Activated CD8-positive, alpha-beta T cell treated with anti-CD3 and anti-CD28 coated beads for 36 hours (primary cell): ENCODE data around the gene UCP2. TPM values are rescaled to one million over a fixed set of nuclear protein-coding genes. Genes with fewer than 3 reads are reported as not detected.

Source experiments
- ATAC-seq: fragments of 200-7000 bp; cut with Tn5 transposase; one replicate; pipeline ENCODE4 v1.10.0; 2021; ENCODE audit warnings: mild to moderate bottlenecking, moderate library complexity
- CTCF ChIA-PET: fragments of 350-600 bp; sonication (Branson Sonifier 250); formaldehyde crosslinking; loops from one replicate; lab custom pipeline; 2021; ENCODE audit warnings: antibody characterized with exemption; lab: Charles Lee
- POLR2A ChIA-PET: fragments of 350-600 bp; sonication (Branson Sonifier 250); formaldehyde crosslinking; loops from one replicate; lab custom pipeline; 2021; ENCODE audit warnings: antibody characterized with exemption; lab: Charles Lee
- DNase-seq: peaks from one replicate; pipeline ENCODE4 v3.0.0-alpha.2; 2020
- H3K27ac Mint-ChIP-seq: one replicate; pipeline ENCODE4 v1.8.0; 2021; ENCODE audit warnings: mild to moderate bottlenecking, mixed read lengths
- H3K27me3 Mint-ChIP-seq: one replicate; pipeline ENCODE4 v1.8.0; 2021; ENCODE audit warnings: mixed read lengths
- H3K36me3 Mint-ChIP-seq: one replicate; pipeline ENCODE4 v1.8.0; 2021; ENCODE audit warnings: low read depth, mixed read lengths
- H3K4me1 Mint-ChIP-seq: one replicate; pipeline ENCODE4 v1.8.0; 2021; ENCODE audit warnings: low read depth, mixed read lengths
- H3K4me3 Mint-ChIP-seq: one replicate; pipeline ENCODE4 v1.8.0; 2021; ENCODE audit warnings: mild to moderate bottlenecking, moderate library complexity, mixed read lengths
- H3K9me3 Mint-ChIP-seq: one replicate; pipeline ENCODE4 v1.8.0; 2021; ENCODE audit warnings: mixed read lengths
- intact Hi-C: fragments of 100-400 bp; cut with micrococcal nuclease; formaldehyde crosslinking; loops from one replicate; pipeline ENCODE4 v1.10.0; 2022
- total RNA-seq, 2 experiments: library from RNA; stranded (reverse); gene quantifications; one replicate each; pipeline ENCODE4 v1.2.3, GENCODE V29; 2021
- TF ChIP-seq, protein P1 (sequence below): fragments of 200-600 bp; IDR thresholded peaks from one replicate; pipeline ENCODE4 v1.8.0; 2022; ENCODE audit warnings: antibody characterized with exemption, mild to moderate bottlenecking

Gene UCP2
- total RNA-seq, 2 experiments from 2014 or later: 244 to 252 TPM

DNA sequence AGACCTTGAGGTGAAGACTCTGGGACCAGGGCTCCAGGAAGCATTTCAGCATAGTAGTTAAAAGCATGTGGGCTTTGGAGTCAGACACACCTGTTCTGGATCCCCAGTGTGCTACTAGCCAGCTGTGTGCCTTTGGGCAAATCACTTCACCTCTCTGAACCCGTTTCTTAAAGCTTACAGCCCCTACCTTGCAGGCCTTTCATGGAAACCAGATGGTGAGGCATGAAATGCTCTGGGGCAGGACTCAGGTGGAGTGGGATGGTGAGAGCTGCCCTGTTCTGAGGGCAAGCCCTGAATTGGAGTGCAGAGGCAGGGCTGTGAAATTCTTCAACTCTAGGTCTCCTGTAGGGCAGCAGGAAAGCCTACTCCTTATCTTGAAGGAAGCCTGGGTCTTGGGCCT is 10.5 kb downstream of the UCP2 start:
- H3K4me3 Mint-ChIP-seq: no peak overlapping the region
- POLR2A ChIA-PET: interaction anchor here (1.0 to 16.4 kb wide), 10 partner anchors 9 to 129 kb away, joined by 3 to 269 read pairs (median 4); partner anchors contain the start of genes UCP2 and UCP3
- intact Hi-C loops: loop anchor here (5.0 kb wide), 1 partner anchor 35 kb away; the partner anchor contains the start of gene UCP3

DNA sequence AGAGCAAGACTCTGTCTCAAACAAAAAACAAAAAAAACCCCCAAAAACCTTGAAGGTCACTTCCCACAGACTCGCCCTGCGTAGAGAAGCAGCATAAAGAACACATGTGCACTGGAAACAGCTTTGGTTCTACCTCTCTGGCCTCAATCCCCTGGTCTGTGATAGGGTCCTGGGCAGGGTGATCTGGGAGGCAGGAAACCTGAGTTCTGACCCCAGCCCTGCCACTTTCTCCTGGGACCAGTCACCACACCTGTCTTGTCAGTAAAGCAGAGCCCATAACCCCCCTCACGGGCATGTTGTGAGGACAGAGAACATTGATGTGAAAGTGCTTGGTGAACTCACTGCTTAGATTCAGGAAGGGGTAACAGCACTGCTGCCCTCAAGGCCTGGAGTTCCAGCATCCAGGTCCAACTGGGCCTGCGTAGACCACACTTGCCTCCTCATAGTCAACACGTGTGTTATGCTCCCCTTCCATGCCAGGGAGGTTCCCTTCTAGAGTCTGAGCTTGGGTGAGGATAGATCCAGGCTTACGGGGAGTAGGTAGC is 11.4 kb downstream of the UCP2 start:
- DNase-seq (no peak), ATAC-seq (peak; percentile 12)
- intact Hi-C loops: loop anchor here (5.0 kb wide), 1 partner anchor 36 kb away; the partner anchor contains the start of gene UCP3
- Mint-ChIP-seq H3K27ac (peak overlapping the region; percentile 75), H3K4me3 (no peak overlapping the region), H3K4me1 (peaks cover 78% of the 10 kb centered on the region), H3K9me3 (no peaks in the 10 kb centered on the region), H3K27me3 (no peaks in the 10 kb centered on the region), H3K36me3 (peaks cover 34% of the 10 kb centered on the region)
- TF ChIP-seq, protein P1, sequence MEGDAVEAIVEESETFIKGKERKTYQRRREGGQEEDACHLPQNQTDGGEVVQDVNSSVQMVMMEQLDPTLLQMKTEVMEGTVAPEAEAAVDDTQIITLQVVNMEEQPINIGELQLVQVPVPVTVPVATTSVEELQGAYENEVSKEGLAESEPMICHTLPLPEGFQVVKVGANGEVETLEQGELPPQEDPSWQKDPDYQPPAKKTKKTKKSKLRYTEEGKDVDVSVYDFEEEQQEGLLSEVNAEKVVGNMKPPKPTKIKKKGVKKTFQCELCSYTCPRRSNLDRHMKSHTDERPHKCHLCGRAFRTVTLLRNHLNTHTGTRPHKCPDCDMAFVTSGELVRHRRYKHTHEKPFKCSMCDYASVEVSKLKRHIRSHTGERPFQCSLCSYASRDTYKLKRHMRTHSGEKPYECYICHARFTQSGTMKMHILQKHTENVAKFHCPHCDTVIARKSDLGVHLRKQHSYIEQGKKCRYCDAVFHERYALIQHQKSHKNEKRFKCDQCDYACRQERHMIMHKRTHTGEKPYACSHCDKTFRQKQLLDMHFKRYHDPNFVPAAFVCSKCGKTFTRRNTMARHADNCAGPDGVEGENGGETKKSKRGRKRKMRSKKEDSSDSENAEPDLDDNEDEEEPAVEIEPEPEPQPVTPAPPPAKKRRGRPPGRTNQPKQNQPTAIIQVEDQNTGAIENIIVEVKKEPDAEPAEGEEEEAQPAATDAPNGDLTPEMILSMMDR: no peak
- CTCF ChIA-PET: interaction anchor here (0.9 to 3.0 kb wide), 4 partner anchors 9 to 599 kb away, joined by 3 to 13 read pairs (median 3); no protein-coding TSS in a partner anchor
- POLR2A ChIA-PET: interaction anchor here (1.0 to 16.4 kb wide), 8 partner anchors 9 to 200 kb away, joined by 3 to 269 read pairs (median 6); partner anchors contain the start of genes C2CD3, PPME1, UCP2 and UCP3

More for the DNA sequence above, 10.5 kb downstream of the UCP2 start:
- peaks cover 86% of the 10 kb centered on the region for H3K4me1 Mint-ChIP-seq
- ATAC-seq (no peak), DNase-seq (no peak)
- CTCF ChIA-PET: interaction anchor here (1.1 to 3.0 kb wide), 3 partner anchors 8 to 18 kb away, joined by 3 to 13 read pairs (median 4); no protein-coding TSS in a partner anchor
- peak overlapping the region; percentile 84 for H3K27ac Mint-ChIP-seq
- peaks cover 44% of the 10 kb centered on the region for H3K36me3 Mint-ChIP-seq
- TF ChIP-seq, protein P1: no peak
- no peaks in the 10 kb centered on the region for H3K27me3 Mint-ChIP-seq
- no peaks in the 10 kb centered on the region for H3K9me3 Mint-ChIP-seq

DNA sequence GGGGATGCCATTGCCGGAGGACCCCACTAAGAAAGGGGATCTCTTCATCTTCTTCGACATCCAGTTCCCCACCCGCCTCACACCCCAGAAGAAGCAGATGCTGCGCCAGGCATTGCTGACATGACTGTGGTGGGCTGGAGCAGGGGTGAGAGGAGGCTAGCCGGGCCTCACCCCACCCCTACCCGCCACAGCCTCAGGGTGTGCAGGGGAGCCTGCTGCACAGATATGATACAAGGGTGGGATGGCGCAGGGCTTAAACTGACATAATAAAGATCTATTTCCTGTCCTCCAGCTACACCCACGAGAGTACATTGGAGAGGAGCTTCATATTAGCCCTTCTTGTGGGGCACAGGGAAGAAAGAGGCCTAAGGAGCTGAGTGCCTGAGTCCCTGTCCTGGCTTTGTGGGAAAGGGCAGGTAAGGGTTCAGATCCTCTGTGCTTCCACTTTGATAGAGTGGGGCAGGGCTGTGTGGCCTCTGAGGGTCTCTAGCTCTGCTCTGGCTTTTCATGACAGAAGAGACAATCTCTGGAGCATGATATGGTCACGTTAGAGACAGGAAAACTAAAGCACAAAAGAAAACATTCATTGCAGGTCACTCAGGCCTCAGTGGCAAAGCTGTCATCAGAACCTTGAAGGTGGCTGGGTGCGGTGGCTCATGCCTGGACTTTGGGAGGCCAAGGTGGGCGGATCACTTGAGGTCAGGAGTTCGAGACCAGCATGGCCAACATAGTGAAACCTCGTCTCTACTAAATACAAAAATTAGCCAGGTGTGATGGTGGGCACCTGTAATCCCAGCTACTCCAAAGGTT is 12.4 kb downstream of the UCP2 start:
- intact Hi-C loops: loop anchor here (5.0 kb wide), 1 partner anchor 37 kb away; the partner anchor contains the start of gene UCP3
- Mint-ChIP-seq H3K36me3 (peaks cover 24% of the 10 kb centered on the region), H3K27ac (peak overlapping the region; percentile 75), H3K27me3 (no peaks in the 10 kb centered on the region), H3K9me3 (no peaks in the 10 kb centered on the region), H3K4me1 (peaks cover 72% of the 10 kb centered on the region), H3K4me3 (no peak overlapping the region)
- ChIA-PET POLR2A (interaction anchor here (0.6 to 16.4 kb wide), 7 partner anchors 11 to 350 kb away, joined by 3 to 269 read pairs (median 7); partner anchors contain the start of genes C2CD3, PPME1, UCP2 and UCP3), CTCF (interaction anchor here (0.8 to 3.0 kb wide), 6 partner anchors 9 to 85 kb away, joined by 3 to 13 read pairs (median 3); no protein-coding TSS in a partner anchor)
- TF ChIP-seq, protein P1: no peak
- ATAC-seq (peak; percentile 60), DNase-seq (peak; percentile 67)

DNA sequence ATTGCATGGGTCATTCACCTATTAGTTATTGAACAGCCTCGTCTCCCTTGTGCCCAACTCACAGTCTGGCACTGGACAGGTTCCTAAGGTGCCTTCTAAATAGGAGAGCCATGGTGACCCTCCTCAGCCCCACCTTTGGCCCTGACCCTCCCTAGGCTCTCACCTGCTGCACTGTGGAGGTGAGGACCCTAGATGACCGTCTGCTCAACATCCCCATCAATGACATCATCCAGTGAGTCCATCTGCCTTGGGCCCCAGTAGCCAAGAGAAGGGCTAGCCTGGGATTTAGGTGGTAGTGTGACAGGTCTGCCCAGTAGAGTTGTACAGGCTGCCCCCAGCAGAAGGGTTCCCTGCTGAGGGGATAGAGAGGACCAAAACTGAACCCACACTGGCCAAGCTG is 13.6 kb downstream of the UCP2 start:
- Mint-ChIP-seq H3K4me1 (peaks cover 68% of the 10 kb centered on the region), H3K9me3 (no peaks in the 10 kb centered on the region), H3K27ac (peak overlapping the region; percentile 75), H3K4me3 (no peak overlapping the region), H3K27me3 (no peaks in the 10 kb centered on the region), H3K36me3 (peaks cover 13% of the 10 kb centered on the region)
- TF ChIP-seq, protein P1: no peak
- ChIA-PET CTCF (interaction anchor here (3.0 kb wide), 1 partner anchor 11 kb away, joined by 13 read pairs; no protein-coding TSS in a partner anchor), POLR2A (interaction anchor here (0.6 to 16.4 kb wide), 7 partner anchors 12 to 370 kb away, joined by 3 to 269 read pairs (median 7); partner anchors contain the start of genes C2CD3, PPME1, UCP2 and UCP3)
- no peak for DNase-seq
- intact Hi-C loops: no loop called here
- no peak for ATAC-seq
